Transverse colon (tissue), 4 donors: ENCODE measurements around the gene LBR.

Experiments used
- EP300 ChIP-seq: sonication (generic); formaldehyde crosslinking; IDR thresholded peaks from one replicate; pipeline ENCODE4 v1.6.1; 2017; ENCODE audit warnings: antibody characterized with exemption, low read depth
- POLR2A ChIP-seq: fragments of 450-650 bp; IDR thresholded peaks from one replicate; pipeline ENCODE4 v1.6.1; 2016; ENCODE audit warnings: antibody characterized with exemption, mild to moderate bottlenecking, moderate library complexity
- POLR2AphosphoS5 ChIP-seq, 3 donors: sonication (generic); formaldehyde crosslinking; IDR thresholded peaks; one replicate each; pipeline ENCODE4 v1.6.1; 2016; ENCODE audit warnings: antibody characterized with exemption in 3 of 3
- TF ChIP-seq, protein P1 (sequence below), 5 experiments: fragments of 200-600 bp in 3 of 5; fragments of 450-650 bp in 2 of 5; sonication (generic) in 3 of 5; IDR thresholded peaks; 1 replicate in 2 of 5; 2 replicates in 3 of 5; pipeline ENCODE4 v1.5.1; 2016 to 2017; ENCODE audit warnings: antibody characterized with exemption in 5 of 5, inconsistent platforms in 3 of 5, mild to moderate bottlenecking in 2 of 5, moderate library complexity in 1 of 5

GRCh38 chr1:225471109-225471452, 43.2 kb upstream of the LBR start:
- TF ChIP-seq, protein P1, sequence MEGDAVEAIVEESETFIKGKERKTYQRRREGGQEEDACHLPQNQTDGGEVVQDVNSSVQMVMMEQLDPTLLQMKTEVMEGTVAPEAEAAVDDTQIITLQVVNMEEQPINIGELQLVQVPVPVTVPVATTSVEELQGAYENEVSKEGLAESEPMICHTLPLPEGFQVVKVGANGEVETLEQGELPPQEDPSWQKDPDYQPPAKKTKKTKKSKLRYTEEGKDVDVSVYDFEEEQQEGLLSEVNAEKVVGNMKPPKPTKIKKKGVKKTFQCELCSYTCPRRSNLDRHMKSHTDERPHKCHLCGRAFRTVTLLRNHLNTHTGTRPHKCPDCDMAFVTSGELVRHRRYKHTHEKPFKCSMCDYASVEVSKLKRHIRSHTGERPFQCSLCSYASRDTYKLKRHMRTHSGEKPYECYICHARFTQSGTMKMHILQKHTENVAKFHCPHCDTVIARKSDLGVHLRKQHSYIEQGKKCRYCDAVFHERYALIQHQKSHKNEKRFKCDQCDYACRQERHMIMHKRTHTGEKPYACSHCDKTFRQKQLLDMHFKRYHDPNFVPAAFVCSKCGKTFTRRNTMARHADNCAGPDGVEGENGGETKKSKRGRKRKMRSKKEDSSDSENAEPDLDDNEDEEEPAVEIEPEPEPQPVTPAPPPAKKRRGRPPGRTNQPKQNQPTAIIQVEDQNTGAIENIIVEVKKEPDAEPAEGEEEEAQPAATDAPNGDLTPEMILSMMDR (IDR thresholded peaks at IDR 0.05), result no peak
- TF ChIP-seq POLR2A, result no peak
- TF ChIP-seq EP300, result no peak
- TF ChIP-seq POLR2AphosphoS5 (IDR thresholded peaks at IDR 0.05), result no peak
